Fibroblast of mammary gland (primary cell): ENCODE results near the gene SLN.

Experiments
- DNase-seq: peaks from one replicate; pipeline ENCODE4 v3.0.0-alpha.2; 2010; ENCODE audit warnings: low read depth
- H3K4me3 ChIP-seq: 2 replicates; pipeline ENCODE4 v1.5.1; 2011; ENCODE audit warnings: low read depth, mild to moderate bottlenecking, low read length, moderate library complexity; ENCODE audit not compliant: control insufficient read depth
- CTCF ChIP-seq: conservative IDR thresholded peaks from 2 replicates; pipeline ENCODE4 v1.5.1; 2011; ENCODE audit warnings: low read depth, low read length, inconsistent platforms; ENCODE audit not compliant: control insufficient read depth, insufficient read depth

The SLN gene

GRCh38 chr11:107678632-107678971, 33.3 kb downstream of the SLN start:
- no peak for DNase-seq
- H3K4me3 ChIP-seq, result no peak overlapping the region
- TF ChIP-seq CTCF, result no peak

GRCh38 chr11:107677924-107678631, 33.8 kb downstream of the SLN start:
- no peak for DNase-seq
- TF ChIP-seq CTCF, result no peak
- no peak overlapping the region for H3K4me3 ChIP-seq

GRCh38 chr11:107676336-107677057, 35.4 kb downstream of the SLN start:
- DNase-seq, result no peak
- TF ChIP-seq CTCF, result no peak
- H3K4me3 ChIP-seq, result no peak overlapping the region

GRCh38 chr11:107675902-107676301, 36.0 kb downstream of the SLN start:
- DNase-seq, result no peak
- no peak for TF ChIP-seq CTCF

GRCh38 chr11:107669893-107670601, 41.8 kb downstream of the SLN start:
- TF ChIP-seq CTCF, result no peak
- no peak overlapping the region for H3K4me3 ChIP-seq
- no peak for DNase-seq

More at GRCh38 chr11:107675902-107676301, 36.0 kb downstream of the SLN start:
- H3K4me3 ChIP-seq, result no peak overlapping the region

GRCh38 chr11:107669191-107669740, 42.6 kb downstream of the SLN start:
- no peak overlapping the region for H3K4me3 ChIP-seq
- no peak for TF ChIP-seq CTCF
- DNase-seq, result no peak
